H1 (cell line): ENCODE measurements around the gene YARS1. TPM values are rescaled to one million over a fixed set of nuclear protein-coding genes. Genes with fewer than 3 reads are reported as not detected.

Experiments used
- CTCF ChIA-PET: fragments of 300-600 bp; sonication (Branson Sonifier 250); formaldehyde crosslinking; loops from one replicate; lab custom pipeline; 2021; ENCODE audit not compliant: partially characterized antibody; lab: Charles Lee
- POLR2A ChIA-PET: fragments of 300-600 bp; sonication (Branson Sonifier 250); formaldehyde crosslinking; loops from one replicate; lab custom pipeline; 2021; ENCODE audit warnings: inconsistent platforms; ENCODE audit not compliant: partially characterized antibody; lab: Charles Lee
- DNase-seq, 2 experiments: peaks; one replicate each; pipeline versions ENCODE4 v3.0.0 to v3.0.0-alpha.2; 2010 to 2022; ENCODE audit warnings: low spot score in 2 of 2, low read depth in 1 of 2, mixed read lengths in 1 of 2
- FAIRE-seq: peaks from 2 replicates; lab custom pipeline; 2011; peaks lifted over from hg19 to GRCh38; lab: Jason Lieb, UNC
- H2AFZ ChIP-seq: 2 replicates; pipeline ENCODE4 v1.8.1; 2012; ENCODE audit warnings: low read length, inconsistent platforms
- H2AK5ac ChIP-seq: 2 replicates; pipeline ENCODE4 v1.6.1; 2013; ENCODE audit warnings: low read depth, low read length
- H2BK120ac ChIP-seq: replicated peaks from 2 replicates; pipeline ENCODE3; 2013; ENCODE audit warnings: low read depth, low read length, inconsistent platforms
- H2BK12ac ChIP-seq: 2 replicates; pipeline ENCODE4 v1.6.1; 2013; ENCODE audit warnings: low read depth, low read length
- H2BK15ac ChIP-seq: 2 replicates; pipeline ENCODE4 v1.6.1; 2013; ENCODE audit warnings: low read length
- H2BK20ac ChIP-seq: 2 replicates; pipeline ENCODE4 v1.6.1; 2013; ENCODE audit warnings: low read length
- H2BK5ac ChIP-seq: 2 replicates; pipeline ENCODE4 v1.6.1; 2013; ENCODE audit warnings: low read depth, low read length
- H3K14ac ChIP-seq: 2 replicates; pipeline ENCODE4 v1.6.1; 2013; ENCODE audit warnings: inconsistent platforms; ENCODE audit not compliant: insufficient read length
- H3K18ac ChIP-seq: 2 replicates; pipeline ENCODE4 v1.6.1; 2013; ENCODE audit warnings: low read length; ENCODE audit errors: extremely low read depth
- H3K23ac ChIP-seq: 2 replicates; pipeline ENCODE4 v1.6.1; 2013; ENCODE audit warnings: inconsistent platforms; ENCODE audit not compliant: insufficient read length
- H3K23me2 ChIP-seq: 2 replicates; pipeline ENCODE4 v1.6.1; 2013; ENCODE audit warnings: low read depth, low read length
- H3K27ac ChIP-seq: 2 replicates; pipeline ENCODE4 v1.6.1; 2011; ENCODE audit warnings: low read depth, low read length, inconsistent platforms
- H3K27me3 ChIP-seq, 4 experiments: replicated peaks in 1 of 4; 1 replicate in 1 of 4; 2 replicates in 3 of 4; pipeline versions ENCODE4 v1.6.1 to v1.8.1; 2011 to 2013; ENCODE audit warnings: low read length in 3 of 4, mild to moderate bottlenecking in 3 of 4, inconsistent platforms in 2 of 4, mixed read lengths in 2 of 4, moderate library complexity in 1 of 4; ENCODE audit not compliant: control insufficient read depth in 3 of 4, insufficient read depth in 3 of 4; ENCODE audit errors: extremely low read depth in 1 of 4
- H3K36me3 ChIP-seq, 4 experiments: 2 replicates each; pipeline versions ENCODE4 v1.6.1 to v1.8.1; 2011 to 2013; ENCODE audit warnings: mild to moderate bottlenecking in 4 of 4, low read length in 3 of 4, moderate library complexity in 2 of 4, control low read depth in 1 of 4, inconsistent platforms in 1 of 4; ENCODE audit not compliant: insufficient read depth in 4 of 4, control insufficient read depth in 2 of 4
- H3K4ac ChIP-seq: replicated peaks from 2 replicates; pipeline ENCODE3; 2013; ENCODE audit warnings: low read length, low read depth, mixed read lengths, inconsistent platforms; ENCODE audit not compliant: insufficient read length
- H3K4me1 ChIP-seq, 4 experiments: replicated peaks in 1 of 4; 1 replicate in 1 of 4; 2 replicates in 3 of 4; pipeline versions ENCODE4 v1.6.1 to v1.8.1; 2011 to 2013; ENCODE audit warnings: low read length in 3 of 4, inconsistent platforms in 2 of 4, mixed read lengths in 1 of 4; ENCODE audit not compliant: insufficient read depth in 4 of 4, control insufficient read depth in 3 of 4
- H3K4me2 ChIP-seq, 2 experiments: 2 replicates each; pipeline versions ENCODE4 v1.6.1 to v1.8.1; 2011 to 2013; ENCODE audit warnings: low read depth in 2 of 2, low read length in 2 of 2, control low read depth in 1 of 2, inconsistent platforms in 1 of 2, mild to moderate bottlenecking in 1 of 2; ENCODE audit not compliant: insufficient read depth in 1 of 2
- H3K4me3 ChIP-seq, 4 experiments: fragments of 200-600, 300-600 bp in 1 of 4; sonication (generic), shearing (Covaris generic), sonication (Bioruptor Twin) in 1 of 4; 2 replicates each; pipeline versions ENCODE4 v1.5.1 to v1.8.1; 2011 to 2016; ENCODE audit warnings: low read length in 4 of 4, low read depth in 3 of 4, control low read depth in 2 of 4, inconsistent platforms in 2 of 4, mild to moderate bottlenecking in 2 of 4, mixed read lengths in 1 of 4, moderate library complexity in 1 of 4; ENCODE audit not compliant: insufficient read depth in 2 of 4; ENCODE audit errors: extremely low read depth in 1 of 4
- H3K56ac ChIP-seq: replicated peaks from 2 replicates; pipeline ENCODE3; 2013; ENCODE audit warnings: low read depth, mild to moderate bottlenecking, mixed read lengths, low read length, inconsistent platforms; ENCODE audit not compliant: insufficient read length
- H3K79me1 ChIP-seq: 2 replicates; pipeline ENCODE4 v1.6.1; 2013; ENCODE audit warnings: low read depth, low read length, control low read depth
- H3K79me2 ChIP-seq, 2 experiments: 2 replicates each; pipeline versions ENCODE4 v1.6.1 to v1.8.1; 2012 to 2013; ENCODE audit warnings: low read length in 2 of 2, mild to moderate bottlenecking in 2 of 2, inconsistent platforms in 1 of 2; ENCODE audit not compliant: insufficient read depth in 2 of 2, control insufficient read depth in 1 of 2
- H3K9ac ChIP-seq, 4 experiments: replicated peaks in 1 of 4; 1 replicate in 1 of 4; 2 replicates in 3 of 4; pipeline versions ENCODE4 v1.6.1 to v1.8.1; 2011 to 2013; ENCODE audit warnings: low read depth in 3 of 4, low read length in 3 of 4, control low read depth in 2 of 4, mild to moderate bottlenecking in 2 of 4, moderate library complexity in 2 of 4, inconsistent platforms in 1 of 4; ENCODE audit errors: extremely low read depth in 1 of 4
- H3K9me3 ChIP-seq, 2 experiments: 2 replicates each; pipeline versions ENCODE4 v1.6.1 to v1.8.1; 2012 to 2013; ENCODE audit warnings: mild to moderate bottlenecking in 2 of 2, moderate library complexity in 2 of 2, control low read depth in 1 of 2, inconsistent platforms in 1 of 2, low read depth in 1 of 2, low read length in 1 of 2, mixed read lengths in 1 of 2; ENCODE audit not compliant: insufficient read depth in 2 of 2
- H4K20me1 ChIP-seq, 2 experiments: replicated peaks in 1 of 2; 2 replicates each; pipeline versions ENCODE3 to v1.8.1; 2011 to 2013; ENCODE audit warnings: inconsistent platforms in 2 of 2, low read length in 2 of 2, mild to moderate bottlenecking in 1 of 2; ENCODE audit not compliant: insufficient read depth in 2 of 2, control insufficient read depth in 1 of 2
- H4K5ac ChIP-seq: 2 replicates; pipeline ENCODE4 v1.6.1; 2013; ENCODE audit warnings: low read length, low read depth, mixed read lengths, inconsistent platforms; ENCODE audit not compliant: insufficient read length
- H4K8ac ChIP-seq: 2 replicates; pipeline ENCODE4 v1.8.0; 2013; ENCODE audit warnings: mild to moderate bottlenecking, moderate library complexity, low read length, inconsistent platforms; ENCODE audit not compliant: insufficient read depth; ENCODE audit errors: extremely low read depth
- H4K91ac ChIP-seq: replicated peaks from 2 replicates; pipeline ENCODE3; 2013; ENCODE audit warnings: low read length, mixed read lengths, inconsistent platforms; ENCODE audit not compliant: insufficient read length
- ASH2L ChIP-seq: fragments of 200-600, 300-600 bp; sonication (generic); IDR thresholded peaks from one replicate; pipeline ENCODE4 v1.7.1; 2017; ENCODE audit warnings: low read length
- ATF3 ChIP-seq: IDR thresholded peaks from 2 replicates; pipeline ENCODE4 v1.6.1; 2011; ENCODE audit warnings: low read depth, mild to moderate bottlenecking, low read length; ENCODE audit not compliant: insufficient read depth
- BCL11A ChIP-seq, 2 experiments: IDR thresholded peaks; one replicate each; pipeline ENCODE4 v1.6.1; 2011; ENCODE audit warnings: low read depth in 2 of 2, low read length in 2 of 2, mild to moderate bottlenecking in 2 of 2
- CBX5 ChIP-seq: fragments of 300-800, 300-1000 bp; sonication (generic); IDR thresholded peaks from 2 replicates; pipeline ENCODE4 v1.7.1; 2016; ENCODE audit warnings: antibody characterized with exemption, low read length, low read depth
- EZH2 ChIP-seq: fragments of 200-600 bp; sonication (generic); IDR thresholded peaks from 2 replicates; pipeline ENCODE4 v1.7.1; 2012; ENCODE audit warnings: low read depth, mild to moderate bottlenecking, moderate library complexity, low read length, inconsistent platforms; ENCODE audit not compliant: severe bottlenecking
- HDAC2 ChIP-seq, 2 experiments: fragments of 300-600 bp in 1 of 2; sonication (generic) in 1 of 2; IDR thresholded peaks; 2 replicates each; pipeline ENCODE4 v1.6.1; 2011 to 2012; ENCODE audit warnings: low read depth in 2 of 2, low read length in 2 of 2, mild to moderate bottlenecking in 2 of 2, moderate library complexity in 2 of 2, borderline replicate concordance in 1 of 2, inconsistent platforms in 1 of 2
- RXRA ChIP-seq: IDR thresholded peaks from 2 replicates; pipeline ENCODE4 v1.6.1; 2011; ENCODE audit warnings: low read depth, mild to moderate bottlenecking, low read length, moderate library complexity; ENCODE audit not compliant: insufficient read depth
- TAF7 ChIP-seq: optimal IDR thresholded peaks from 2 replicates; pipeline ENCODE3; 2011; ENCODE audit warnings: low read depth, mild to moderate bottlenecking, inconsistent platforms, low read length, moderate library complexity, borderline replicate concordance
- WGBS, 2 experiments: shearing (Covaris generic) in 1 of 2; methylation state at CpG; one replicate each; pipeline versions ENCODE4 v1.1.6 to v1.1.7; 2013 to 2015; ENCODE audit warnings: low lambda C conversion rate in 2 of 2, mixed read lengths in 2 of 2, inconsistent platforms in 1 of 2, low coverage in 1 of 2, missing lambda C conversion rate in 1 of 2; ENCODE audit not compliant: insufficient replicate concordance in 2 of 2, insufficient coverage in 1 of 2, insufficient read length in 1 of 2; ENCODE audit errors: extremely low coverage in 1 of 2, missing lambda C conversion rate in 1 of 2; 5-methylcytosine and 5-hydroxymethylcytosine counted together
- polyA plus RNA-seq, 7 experiments: library from polyadenylated mRNA; depleted of rRNA in 3 of 7; stranded (reverse) in 5 of 7; unstranded in 2 of 7; fragments of >200 nt in 5 of 7; fragments of 200-250 nt in 2 of 7; gene quantifications; 1 replicate in 5 of 7; 2 replicates in 1 of 7; 4 replicates in 1 of 7; pipeline versions ENCODE4 v1.2.1 to v1.2.3, GENCODE V29; 2011 to 2013; ENCODE audit warnings: missing spikeins in 2 of 7, mixed read lengths in 2 of 7
- total RNA-seq: library from RNA; stranded (reverse); fragmentation: NEBNext Ultra II Directional; extraction: Animal tissue kit (Norgen Biotek cat#: 25700); gene quantifications from 2 replicates; pipeline ENCODE4 v1.2.1, GENCODE V29; 2021

YARS1 gene
- total and polyA plus RNA-seq, 2 of the 8 experiments (the other 6 are each of a cell fraction or from before 2014, with no cell fraction given) = 47.1 to 226 TPM

GRCh38 chr1:32742199-32742947 lies 74.8 kb downstream of the YARS1 start:
- no peak overlapping the region for H3K23ac ChIP-seq
- H4K8ac ChIP-seq = peak overlapping the region; percentile 93
- ChIA-PET CTCF (interaction anchor here (0.6 to 2.2 kb wide), 12 partner anchors 9 to 346 kb away, joined by 3 to 15 read pairs (median 6); no protein-coding TSS in a partner anchor), POLR2A (interaction anchor here (0.8 to 7.0 kb wide), 17 partner anchors 9 to 92 kb away, joined by 3 to 87 read pairs (median 5); partner anchors contain the start of genes RBBP4, S100PBP, YARS1 and ZBTB8OS)
- peak overlapping the region; percentile 91 for H2BK120ac ChIP-seq
- peak overlapping the region; percentile 98 for H3K18ac ChIP-seq
- WGBS, 2 experiments = 17% methylated on average over 14 of the region's 28 CpGs; no CpG with 5 or more reads in 1 of the 2 experiments
- peak overlapping the region; percentile 74 to 93 for H3K4me2 ChIP-seq
- peak overlapping the region; percentile 97 for H2BK12ac ChIP-seq
- peak overlapping the region; percentile 47 for H2AFZ ChIP-seq
- no peaks in the 10 kb centered on the region for H3K9me3 ChIP-seq
- H2AK5ac ChIP-seq = 0 out of 2 replicates have a peak overlapping the region, but pooled peaks have one; percentile 68
- H2BK15ac ChIP-seq = peak overlapping the region; percentile 96; the same call in 1 of the 2 replicates
- peak overlapping the region; percentile 91 for H4K91ac ChIP-seq
- no peaks in the 10 kb centered on the region for H3K79me2 ChIP-seq
- H3K79me1 ChIP-seq = peaks cover 5% of the 10 kb centered on the region; the same call in 1 of the 2 replicates
- H3K23me2 ChIP-seq = no peaks in the 10 kb centered on the region; the same call in 1 of the 2 replicates
- H3K4me1 ChIP-seq = peaks cover 3 to 27% (median 22%) of the 10 kb centered on the region in 4 experiments
- DNase-seq (peak in 1 of 2 experiments; percentile 76), FAIRE-seq (peak; percentile 71)
- 0 out of 2 replicates have a peak overlapping the region, but pooled peaks have one; percentile 11 for H3K27ac ChIP-seq
- no peaks in the 10 kb centered on the region for H4K20me1 ChIP-seq
- H2BK20ac ChIP-seq = peak overlapping the region; percentile 72; the same call in 1 of the 2 replicates
- H3K9ac ChIP-seq = peak overlapping the region in 3 of 4 experiments; percentile 6 to 70 (median 46); a peak in 5 of 7 replicates
- H3K27me3 ChIP-seq = peaks cover 0 to 12% (median 4%) of the 10 kb centered on the region in 4 experiments; a peak in 4 of 7 replicates
- no peak overlapping the region for H3K4ac ChIP-seq
- peak overlapping the region; percentile 41; the same call in 1 of the 2 replicates for H2BK5ac ChIP-seq
- peak overlapping the region; percentile 1 for H3K56ac ChIP-seq
- peak overlapping the region; percentile 56 to 94 (median 66) for H3K4me3 ChIP-seq
- H3K36me3 ChIP-seq = no peaks in the 10 kb centered on the region
- peak overlapping the region; percentile 32 for H4K5ac ChIP-seq
- no peak overlapping the region for H3K14ac ChIP-seq
- no peak for TF ChIP-seq BCL11A (IDR thresholded peaks at IDR 0.05; ENCODE audit: low read depth in 2 of 2, low read length in 2 of 2)
- no peak for TF ChIP-seq ATF3
- TF ChIP-seq EZH2 = no peak
- peak; percentile 8 for TF ChIP-seq TAF7
- peak; percentile 71 for TF ChIP-seq ASH2L
- 0 out of 4 replicates have a peak, but pooled peaks of 1 of the 2 experiments have one; percentile 42 for TF ChIP-seq HDAC2 (IDR thresholded peaks at IDR 0.05; ENCODE audit: borderline replicate concordance in 1 of 2, low read depth in 2 of 2, low read length in 2 of 2)
- no peak for TF ChIP-seq CBX5
- no peak for TF ChIP-seq RXRA
